Measurements from ENCODE around the gene SARNP. TPM values are rescaled to one million over a fixed set of nuclear protein-coding genes. Genes with fewer than 3 reads are reported as not detected.
A peak's percentile ranks its signal among the peaks of the same experiment; 100 is the strongest.

Gene SARNP
- total RNA-seq, 1 donor from 2014 or later = 68.7 TPM

- no peak for FAIRE-seq
- TF ChIP-seq CTCF (IDR thresholded peaks at IDR 0.05; ENCODE audit: insufficient read depth, low read length, severe bottlenecking) = no peak
- no peaks in the 10 kb centered on the region for H3K27me3 ChIP-seq (ENCODE audit: control insufficient read depth, insufficient read depth, low read length)
- peaks cover 26% of the 10 kb centered on the region for H3K36me3 ChIP-seq (ENCODE audit: control insufficient read depth, insufficient read depth, low read length)
- peak; percentile 25 for DNase-seq (ENCODE audit: low read depth)
- peak overlapping the region; percentile 85 for H3K4me3 ChIP-seq (ENCODE audit: low read depth, low read length)
These were observed 89.8 kb downstream of the SARNP start for GRCh38 chr12:55727643-55728185.

- DNase-seq (ENCODE audit: low read depth) = no peak
- TF ChIP-seq CTCF (IDR thresholded peaks at IDR 0.05; ENCODE audit: insufficient read depth, low read length, severe bottlenecking) = no peak
- Histone ChIP-seq H3K4me3 (ENCODE audit: low read depth, low read length) (peak overlapping the region; percentile 85), H3K27me3 (ENCODE audit: control insufficient read depth, insufficient read depth, low read length) (no peaks in the 10 kb centered on the region), H3K36me3 (ENCODE audit: control insufficient read depth, insufficient read depth, low read length) (peaks cover 26% of the 10 kb centered on the region)
- FAIRE-seq = no peak
These were observed 90.6 kb downstream of the SARNP start for GRCh38 chr12:55726971-55727370.

- no peak for DNase-seq (ENCODE audit: low read depth)
- Histone ChIP-seq H3K27me3 (ENCODE audit: control insufficient read depth, insufficient read depth, low read length) (no peaks in the 10 kb centered on the region), H3K4me3 (ENCODE audit: low read depth, low read length) (no peak overlapping the region), H3K36me3 (ENCODE audit: control insufficient read depth, insufficient read depth, low read length) (peaks cover 26% of the 10 kb centered on the region)
- no peak for TF ChIP-seq CTCF (IDR thresholded peaks at IDR 0.05; ENCODE audit: insufficient read depth, low read length, severe bottlenecking)
- no peak for FAIRE-seq
These were observed 92.0 kb downstream of the SARNP start for GRCh38 chr12:55725556-55725955.

- H3K27me3 ChIP-seq (ENCODE audit: control insufficient read depth, insufficient read depth, low read length) = no peaks in the 10 kb centered on the region
- no peak for DNase-seq (ENCODE audit: low read depth)
- TF ChIP-seq CTCF (IDR thresholded peaks at IDR 0.05; ENCODE audit: insufficient read depth, low read length, severe bottlenecking) = no peak
These were observed 92.6 kb downstream of the SARNP start for GRCh38 chr12:55724940-55725309.

GRCh38 chr12:55724226-55724939, 93.1 kb downstream of the SARNP start:
- FAIRE-seq = no peak
- H3K4me3 ChIP-seq (ENCODE audit: low read depth, low read length) = no peak overlapping the region
- H3K27me3 ChIP-seq (ENCODE audit: control insufficient read depth, insufficient read depth, low read length) = no peaks in the 10 kb centered on the region
- peaks cover 26% of the 10 kb centered on the region for H3K36me3 ChIP-seq (ENCODE audit: control insufficient read depth, insufficient read depth, low read length)
- peak; percentile 54 for DNase-seq (ENCODE audit: low read depth)
- peak; percentile 75 for TF ChIP-seq CTCF (IDR thresholded peaks at IDR 0.05; ENCODE audit: insufficient read depth, low read length, severe bottlenecking)

More at GRCh38 chr12:55724940-55725309, 92.6 kb downstream of the SARNP start:
- Histone ChIP-seq H3K36me3 (ENCODE audit: control insufficient read depth, insufficient read depth, low read length) (peaks cover 26% of the 10 kb centered on the region), H3K4me3 (ENCODE audit: low read depth, low read length) (no peak overlapping the region)
- FAIRE-seq = no peak
